ENCODE results near the gene TST. TPM values are rescaled to one million over a fixed set of nuclear protein-coding genes. Genes with fewer than 3 reads are reported as not detected.
A peak's percentile ranks its signal among the peaks of the same experiment; 100 is the strongest.

The TST gene
- total and polyA plus RNA-seq, 9 of the 15 experiments (the other 6 are each of a cell fraction or from before 2014, with no cell fraction given): 1.4 to 26.9 (median 12.4) TPM

DNA sequence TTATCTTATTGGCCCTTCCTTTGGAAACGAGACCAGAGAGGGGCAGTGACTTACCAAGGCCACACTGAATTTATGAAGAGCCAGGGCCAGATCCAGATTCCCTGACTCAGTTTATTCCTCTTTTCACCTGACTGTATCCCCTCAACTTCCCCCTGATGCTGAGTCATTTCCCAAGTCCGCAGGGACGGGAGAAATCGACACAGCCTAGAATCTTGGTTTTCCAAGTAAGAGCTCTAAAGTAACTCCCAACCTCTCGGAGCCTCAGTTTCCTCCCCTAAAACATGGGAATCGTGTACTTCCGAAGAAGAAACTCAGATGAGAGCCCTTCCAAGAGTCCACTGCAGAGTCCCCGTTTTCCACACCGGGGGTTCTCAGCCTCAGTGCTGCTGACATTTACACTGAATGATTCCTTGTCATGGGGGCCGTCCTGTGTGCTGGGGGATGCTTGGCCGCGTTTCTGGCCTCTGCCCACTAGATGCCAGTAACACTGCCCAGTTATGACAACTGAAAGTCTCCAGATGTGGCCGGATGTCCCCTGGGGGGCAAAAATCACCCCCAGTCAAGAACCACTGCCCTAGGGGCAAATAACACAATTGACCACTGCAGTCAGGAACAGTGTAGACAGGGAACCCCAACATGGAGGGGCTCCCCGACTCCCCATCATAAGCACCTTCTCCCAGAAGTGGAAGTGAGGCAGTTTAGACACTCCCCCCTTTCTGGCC is 11.5 kb upstream of the TST start (continued):
- no peak for TF ChIP-seq TEAD1 (CRISPR knock-in tag; IDR thresholded peaks at IDR 0.05)

DNA sequence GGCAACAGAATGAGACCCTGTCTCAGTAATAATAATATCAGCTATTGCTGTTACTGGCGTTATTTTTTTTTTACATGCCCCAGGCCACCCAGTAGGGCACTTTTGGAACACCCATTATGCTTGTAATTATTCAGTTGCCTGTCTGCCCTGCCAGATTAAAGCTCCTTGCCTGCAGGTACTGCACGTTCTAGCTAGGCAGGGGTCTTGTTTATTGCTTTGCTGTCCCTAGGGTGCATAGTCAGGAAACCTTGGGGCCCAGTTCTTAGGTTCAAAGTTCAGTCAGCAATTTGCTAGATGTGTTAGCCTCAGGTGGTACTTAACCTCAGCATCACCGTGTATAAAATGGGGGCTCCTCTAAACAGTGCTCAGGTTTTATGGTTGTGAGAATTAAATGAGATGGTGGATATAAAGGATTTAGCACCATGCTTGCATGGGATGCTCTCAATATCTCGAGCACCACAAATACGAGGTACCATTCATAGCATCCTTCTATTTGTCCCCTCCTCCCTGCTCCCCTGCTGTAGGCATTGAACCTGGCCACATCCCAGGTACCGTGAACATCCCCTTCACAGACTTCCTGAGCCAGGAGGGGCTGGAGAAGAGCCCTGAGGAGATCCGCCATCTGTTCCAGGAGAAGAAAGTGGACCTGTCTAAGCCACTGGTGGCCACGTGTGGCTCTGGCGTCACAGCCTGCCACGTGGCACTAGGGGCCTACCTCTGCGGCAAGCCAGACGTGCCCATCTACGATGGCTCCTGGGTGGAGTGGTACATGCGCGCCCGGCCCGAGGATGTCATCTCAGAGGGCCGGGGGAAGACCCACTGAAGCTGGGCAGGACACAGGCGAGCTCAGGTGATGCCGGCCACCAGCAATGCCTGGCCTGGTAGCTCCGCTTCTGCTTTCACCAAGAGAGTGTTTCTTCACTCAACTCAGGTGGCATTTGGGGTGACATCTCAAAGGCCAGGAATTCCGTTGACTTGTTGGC is 9.7 kb upstream of the TST start:
- intact Hi-C loops (cut with micrococcal nuclease): no loop called here
- FAIRE-seq (no peak), ATAC-seq (no peak), DNase-seq (ENCODE audit: extremely low read depth in 1 of 4, low spot score in 3 of 4) (no peak)
- TF ChIP-seq, protein P1, sequence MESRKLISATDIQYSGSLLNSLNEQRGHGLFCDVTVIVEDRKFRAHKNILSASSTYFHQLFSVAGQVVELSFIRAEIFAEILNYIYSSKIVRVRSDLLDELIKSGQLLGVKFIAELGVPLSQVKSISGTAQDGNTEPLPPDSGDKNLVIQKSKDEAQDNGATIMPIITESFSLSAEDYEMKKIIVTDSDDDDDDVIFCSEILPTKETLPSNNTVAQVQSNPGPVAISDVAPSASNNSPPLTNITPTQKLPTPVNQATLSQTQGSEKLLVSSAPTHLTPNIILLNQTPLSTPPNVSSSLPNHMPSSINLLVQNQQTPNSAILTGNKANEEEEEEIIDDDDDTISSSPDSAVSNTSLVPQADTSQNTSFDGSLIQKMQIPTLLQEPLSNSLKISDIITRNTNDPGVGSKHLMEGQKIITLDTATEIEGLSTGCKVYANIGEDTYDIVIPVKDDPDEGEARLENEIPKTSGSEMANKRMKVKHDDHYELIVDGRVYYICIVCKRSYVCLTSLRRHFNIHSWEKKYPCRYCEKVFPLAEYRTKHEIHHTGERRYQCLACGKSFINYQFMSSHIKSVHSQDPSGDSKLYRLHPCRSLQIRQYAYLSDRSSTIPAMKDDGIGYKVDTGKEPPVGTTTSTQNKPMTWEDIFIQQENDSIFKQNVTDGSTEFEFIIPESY (CRISPR knock-in tag; IDR thresholded peaks at IDR 0.05): 0 out of 2 replicates have a peak, but pooled peaks have one; percentile 11
- no peak for TF ChIP-seq CBX2 (IDR thresholded peaks at IDR 0.05; ENCODE audit: insufficient read depth, low read length, poor library complexity, severe bottlenecking)
- TF ChIP-seq RBBP5 (IDR thresholded peaks at IDR 0.05; ENCODE audit: borderline replicate concordance, insufficient read depth, low read length, poor library complexity, severe bottlenecking): no peak
- Histone ChIP-seq H3K9me1 (ENCODE audit: control insufficient read depth, insufficient read depth, low read length) (no peaks in the 10 kb centered on the region), H2AFZ (ENCODE audit: low read depth, low read length) (no peak overlapping the region), H3K27ac (ENCODE audit: extremely low read depth, low read depth, low read length) (no peak overlapping the region), H3K36me3 (ENCODE audit: control insufficient read depth, insufficient read depth, low read length) (peaks cover 50% of the 10 kb centered on the region; the same call in 2 of the 3 replicates), H3K9ac (ENCODE audit: insufficient read depth in 1 of 2, low read depth in 2 of 2, low read length in 2 of 2) (no peak overlapping the region), H3K27me3 (ENCODE audit: control insufficient read depth in 2 of 2, insufficient read depth in 2 of 2, low read length in 2 of 2) (no peaks in the 10 kb centered on the region), H3K4me2 (ENCODE audit: insufficient read depth, low read length) (no peak overlapping the region), H3K9me3 (replicated peaks; ENCODE audit: control insufficient read depth, insufficient read depth, low read depth, low read length) (no peaks in the 10 kb centered on the region), H3K4me3 (no peak overlapping the region), H3K79me2 (ENCODE audit: control insufficient read depth, insufficient read depth, low read length) (no peaks in the 10 kb centered on the region), H3K4me1 (replicated peaks in 1 of 2; ENCODE audit: control insufficient read depth in 2 of 2, insufficient read depth in 2 of 2, low read length in 2 of 2) (peaks cover 5 to 17% of the 10 kb centered on the region in 2 experiments; a peak in 4 of 5 replicates), H4K20me1 (replicated peaks; ENCODE audit: control insufficient read depth, insufficient read depth, low read length) (no peaks in the 10 kb centered on the region)
- WGBS (ENCODE audit: insufficient coverage, low coverage, missing lambda C conversion rate): 79% methylated on average over 11 of the region's 22 CpGs
- no TSS peak for BruUV-seq (replicated peaks)
- ChIA-PET CTCF (ENCODE audit: low intra/inter-chr PET ratio) (no interaction called here), POLR2A (interaction anchor here (0.6 to 1.1 kb wide), 2 partner anchors 10 to 168 kb away, joined by 3 to 6 read pairs; partner anchors contain the start of genes MPST and TST)
- in situ Hi-C loops (cut with MboI): no loop called here

All from K562 (cell line).